Smooth muscle cell (in vitro differentiated cells): ENCODE data around the gene CXCR3. TPM values are rescaled to one million over a fixed set of nuclear protein-coding genes. Genes with fewer than 3 reads are reported as not detected.

Experiments
- DNase-seq: peaks from one replicate; lab custom pipeline; 2025; ENCODE audit not compliant: unreplicated experiment; lab: John Stamatoyannopoulos, UW
- H2AFZ ChIP-seq: fragments of 200-600 bp; sonication (generic); 2 replicates; pipeline ENCODE4 v1.6.0; 2016; ENCODE audit warnings: antibody characterized with exemption, low read depth, mild to moderate bottlenecking
- H3F3A ChIP-seq: fragments of 200-600 bp; sonication (generic); 2 replicates; pipeline ENCODE4 v1.6.0; 2017; ENCODE audit warnings: antibody characterized with exemption, low read depth
- H3K27ac ChIP-seq: fragments of 200-600 bp; sonication (generic); 2 replicates; pipeline ENCODE4 v1.5.1; 2016; ENCODE audit warnings: low read depth, mild to moderate bottlenecking
- H3K27me3 ChIP-seq: fragments of 200-600 bp; sonication (generic); 2 replicates; pipeline ENCODE4 v1.6.1; 2016; ENCODE audit warnings: low read depth, mild to moderate bottlenecking
- H3K36me3 ChIP-seq: fragments of 200-600 bp; sonication (generic); 2 replicates; pipeline ENCODE4 v1.5.1; 2016; ENCODE audit warnings: low read depth
- H3K4me1 ChIP-seq: fragments of 200-600 bp; sonication (generic); 2 replicates; pipeline ENCODE4 v1.5.1; 2016; ENCODE audit warnings: low read depth
- H3K4me2 ChIP-seq: fragments of 200-600 bp; sonication (generic); 2 replicates; pipeline ENCODE4 v1.6.0; 2016; ENCODE audit warnings: mild to moderate bottlenecking
- H3K4me3 ChIP-seq: fragments of 200-600 bp; sonication (generic); 2 replicates; pipeline ENCODE4 v1.5.1; 2016; ENCODE audit warnings: mild to moderate bottlenecking
- H3K79me2 ChIP-seq: fragments of 200-600 bp; sonication (generic); 2 replicates; pipeline ENCODE4 v1.6.0; 2016; ENCODE audit warnings: low read depth, mild to moderate bottlenecking
- H3K9ac ChIP-seq: fragments of 200-600 bp; sonication (generic); 2 replicates; pipeline ENCODE4 v1.6.0; 2016; ENCODE audit warnings: low read depth
- H3K9me3 ChIP-seq: fragments of 200-600 bp; sonication (generic); replicated peaks from 2 replicates; pipeline ENCODE4 v1.5.1; 2016; ENCODE audit warnings: low read depth
- H4K20me1 ChIP-seq: fragments of 200-600 bp; sonication (generic); 2 replicates; pipeline ENCODE4 v1.6.0; 2016; ENCODE audit warnings: low read depth
- WGBS: methylation state at CpG from one replicate; pipeline ENCODE4 v1.1.7; 2016; ENCODE audit warnings: low lambda C conversion rate; 5-methylcytosine and 5-hydroxymethylcytosine counted together
- polyA plus RNA-seq: library from polyadenylated mRNA; unstranded; fragments of >200 nt; fragmentation: Nextera tagmentation; extraction: Ambion mirVana; gene quantifications from 2 replicates; pipeline ENCODE4 v1.2.1, GENCODE V29; 2016
- total RNA-seq: library from RNA; depleted of rRNA; stranded (reverse); fragments of >200 nt; gene quantifications from 2 replicates; pipeline ENCODE4 v1.2.3, GENCODE V29; 2014
- TF ChIP-seq, protein P1 (sequence below): fragments of 200-600 bp; sonication (generic); IDR thresholded peaks from 2 replicates; pipeline ENCODE4 v1.5.1; 2017; ENCODE audit warnings: borderline replicate concordance, mild to moderate bottlenecking, antibody characterized with exemption; ENCODE audit not compliant: insufficient read depth, poor library complexity, severe bottlenecking

Gene CXCR3
- total and polyA plus RNA-seq, 2 experiments from 2014 or later = 0.53 TPM; not detected in 1

DNA sequence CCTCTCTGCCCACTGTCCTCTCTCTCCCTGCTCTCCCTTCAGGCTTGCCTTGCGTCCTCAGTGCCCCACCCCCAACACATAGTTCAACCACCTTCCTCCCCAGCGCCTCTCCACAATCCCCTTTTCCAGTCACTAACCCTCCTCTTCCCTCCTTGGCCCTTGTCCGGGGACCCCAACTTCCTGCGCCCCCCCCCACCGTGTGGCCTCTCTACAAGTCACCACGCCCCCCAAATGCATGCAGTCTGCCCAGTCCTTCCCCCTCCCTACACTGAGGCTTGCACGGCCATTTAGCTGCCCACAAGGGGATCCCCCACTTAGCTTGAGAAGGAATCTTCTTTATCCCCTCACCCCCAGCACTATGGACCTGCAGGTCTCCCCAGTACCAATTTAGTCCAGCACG, 569 bp downstream of the CXCR3 start:
- H3K27ac ChIP-seq = no peak overlapping the region
- no peaks in the 10 kb centered on the region for H3K9me3 ChIP-seq
- H3K36me3 ChIP-seq = no peaks in the 10 kb centered on the region
- H3K4me1 ChIP-seq = no peaks in the 10 kb centered on the region
- no peaks in the 10 kb centered on the region for H4K20me1 ChIP-seq
- H3K9ac ChIP-seq = no peak overlapping the region
- DNase-seq = no peak
- no peaks in the 10 kb centered on the region for H3K27me3 ChIP-seq
- H2AFZ ChIP-seq = no peak overlapping the region
- WGBS = 90% methylated on average over 6 of the region's 8 CpGs
- H3K4me3 ChIP-seq = no peak overlapping the region
- no peaks in the 10 kb centered on the region for H3F3A ChIP-seq
- TF ChIP-seq, protein P1, sequence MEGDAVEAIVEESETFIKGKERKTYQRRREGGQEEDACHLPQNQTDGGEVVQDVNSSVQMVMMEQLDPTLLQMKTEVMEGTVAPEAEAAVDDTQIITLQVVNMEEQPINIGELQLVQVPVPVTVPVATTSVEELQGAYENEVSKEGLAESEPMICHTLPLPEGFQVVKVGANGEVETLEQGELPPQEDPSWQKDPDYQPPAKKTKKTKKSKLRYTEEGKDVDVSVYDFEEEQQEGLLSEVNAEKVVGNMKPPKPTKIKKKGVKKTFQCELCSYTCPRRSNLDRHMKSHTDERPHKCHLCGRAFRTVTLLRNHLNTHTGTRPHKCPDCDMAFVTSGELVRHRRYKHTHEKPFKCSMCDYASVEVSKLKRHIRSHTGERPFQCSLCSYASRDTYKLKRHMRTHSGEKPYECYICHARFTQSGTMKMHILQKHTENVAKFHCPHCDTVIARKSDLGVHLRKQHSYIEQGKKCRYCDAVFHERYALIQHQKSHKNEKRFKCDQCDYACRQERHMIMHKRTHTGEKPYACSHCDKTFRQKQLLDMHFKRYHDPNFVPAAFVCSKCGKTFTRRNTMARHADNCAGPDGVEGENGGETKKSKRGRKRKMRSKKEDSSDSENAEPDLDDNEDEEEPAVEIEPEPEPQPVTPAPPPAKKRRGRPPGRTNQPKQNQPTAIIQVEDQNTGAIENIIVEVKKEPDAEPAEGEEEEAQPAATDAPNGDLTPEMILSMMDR = no peak
- no peak overlapping the region for H3K4me2 ChIP-seq
- no peaks in the 10 kb centered on the region for H3K79me2 ChIP-seq

GRCh38 chrX:71616672-71617529, 1.4 kb downstream of the CXCR3 start:
- H3K27me3 ChIP-seq = no peaks in the 10 kb centered on the region
- H3K36me3 ChIP-seq = no peaks in the 10 kb centered on the region
- no peak overlapping the region for H2AFZ ChIP-seq
- TF ChIP-seq, protein P1 = no peak
- H4K20me1 ChIP-seq = no peaks in the 10 kb centered on the region
- H3K79me2 ChIP-seq = no peaks in the 10 kb centered on the region
- H3K9ac ChIP-seq = no peak overlapping the region
- DNase-seq = no peak
- H3F3A ChIP-seq = no peaks in the 10 kb centered on the region
- 90% methylated on average over 42 of the region's 43 CpGs for WGBS
- no peak overlapping the region for H3K4me2 ChIP-seq
- H3K4me3 ChIP-seq = no peak overlapping the region
- H3K4me1 ChIP-seq = no peaks in the 10 kb centered on the region
- H3K9me3 ChIP-seq = no peaks in the 10 kb centered on the region
- no peak overlapping the region for H3K27ac ChIP-seq

GRCh38 chrX:71615954-71616353, 2.4 kb downstream of the CXCR3 start:
- Histone ChIP-seq H3F3A (no peaks in the 10 kb centered on the region), H3K9me3 (no peaks in the 10 kb centered on the region), H3K27me3 (no peaks in the 10 kb centered on the region), H3K79me2 (no peaks in the 10 kb centered on the region), H3K4me2 (no peak overlapping the region), H3K27ac (no peak overlapping the region), H3K36me3 (no peaks in the 10 kb centered on the region), H3K4me3 (no peak overlapping the region), H2AFZ (no peak overlapping the region), H3K4me1 (no peaks in the 10 kb centered on the region), H4K20me1 (no peaks in the 10 kb centered on the region), H3K9ac (no peak overlapping the region)
- TF ChIP-seq, protein P1 = no peak
- WGBS = 95% methylated on average over 9 of the region's 10 CpGs
- DNase-seq = no peak

- no peak for DNase-seq
- no peaks in the 10 kb centered on the region for H3K27me3 ChIP-seq
- WGBS = 91% methylated on average over 4 of the region's 4 CpGs
- no peaks in the 10 kb centered on the region for H3K36me3 ChIP-seq
- H2AFZ ChIP-seq = no peak overlapping the region
- TF ChIP-seq, protein P1 = no peak
- H3K9me3 ChIP-seq = no peaks in the 10 kb centered on the region
- no peaks in the 10 kb centered on the region for H3F3A ChIP-seq
- H3K79me2 ChIP-seq = no peaks in the 10 kb centered on the region
- no peak overlapping the region for H3K4me2 ChIP-seq
- H3K4me1 ChIP-seq = no peaks in the 10 kb centered on the region
- H3K4me3 ChIP-seq = no peak overlapping the region
- no peak overlapping the region for H3K9ac ChIP-seq
- H3K27ac ChIP-seq = no peak overlapping the region
- no peaks in the 10 kb centered on the region for H4K20me1 ChIP-seq
Observed at GRCh38 chrX:71615056-71615455, 3.3 kb downstream of the CXCR3 start.
